ENCODE data around the gene WDR83. TPM values are rescaled to one million over a fixed set of nuclear protein-coding genes. Genes with fewer than 3 reads are reported as not detected.

The WDR83 gene
- total and polyA plus RNA-seq, 2 experiments from 2014 or later: 12.5 to 18.5 TPM

- peaks cover 74% of the 10 kb centered on the region for H3K36me3 ChIP-seq (ENCODE audit: insufficient read depth)
- H3K4me3 ChIP-seq: no peak overlapping the region
- H3K4me1 ChIP-seq (ENCODE audit: insufficient read depth): no peaks in the 10 kb centered on the region
- no peak overlapping the region for H3K27ac ChIP-seq (ENCODE audit: low read depth)
- H3K4me2 ChIP-seq: no peak overlapping the region
- Mint-ChIP-seq H3K9me3 (no peaks in the 10 kb centered on the region), H3K36me3 (ENCODE audit: low read depth) (peaks cover 93% of the 10 kb centered on the region), H3K4me3 (no peak overlapping the region), H3K4me1 (peaks cover 9% of the 10 kb centered on the region; the same call in 2 of the 3 replicates), H3K27ac (no peak overlapping the region), H3K27me3 (ENCODE audit: insufficient read depth, low read depth, poor library complexity) (peaks cover 12% of the 10 kb centered on the region)
- TF ChIP-seq STAT1 (IDR thresholded peaks at IDR 0.05; ENCODE audit: unreplicated experiment): no peak
- TF ChIP-seq EZH2phosphoT487 (IDR thresholded peaks at IDR 0.05; ENCODE audit: unreplicated experiment): no peak
- TF ChIP-seq EZH2 (IDR thresholded peaks at IDR 0.05; ENCODE audit: low read depth, unreplicated experiment): no peak
- no peak for TF ChIP-seq JUNB (IDR thresholded peaks at IDR 0.05; ENCODE audit: unreplicated experiment)
- TF ChIP-seq CREB1 (CRISPR knock-in tag; IDR thresholded peaks at IDR 0.05; ENCODE audit: low read depth): no peak
- no peak for TF ChIP-seq ZNF114 (CRISPR knock-in tag; IDR thresholded peaks at IDR 0.05)
- no peak for TF ChIP-seq ZNF331 (CRISPR knock-in tag; IDR thresholded peaks at IDR 0.05; ENCODE audit: low read depth)
- TF ChIP-seq ETS1 (IDR thresholded peaks at IDR 0.05): no peak
- no peak for TF ChIP-seq REST (IDR thresholded peaks at IDR 0.05; ENCODE audit: unreplicated experiment)
- TF ChIP-seq POLR2AphosphoS5 (IDR thresholded peaks at IDR 0.05; ENCODE audit: low read depth): no peak
- no peak for TF ChIP-seq ZNF462 (CRISPR knock-in tag; IDR thresholded peaks at IDR 0.05)
- TF ChIP-seq CTCF (conservative IDR thresholded peaks at IDR 0.05; ENCODE audit: low read depth in 2 of 2): no peak
- no peak for TF ChIP-seq NANOG (IDR thresholded peaks at IDR 0.05; ENCODE audit: borderline replicate concordance)
- ATAC-seq: no peak
- H3K27me3 ChIP-seq (ENCODE audit: insufficient read depth): no peaks in the 10 kb centered on the region
- no peak for DNase-seq (ENCODE audit: low spot score)
- peaks cover 28% of the 10 kb centered on the region for H4K20me1 ChIP-seq (replicated peaks; ENCODE audit: insufficient read depth)
- H3K79me2 ChIP-seq (replicated peaks; ENCODE audit: insufficient read depth): peaks cover 4% of the 10 kb centered on the region; the same call in 1 of the 2 replicates
- no peak overlapping the region for H2AFZ ChIP-seq
- no peaks in the 10 kb centered on the region for H3K9me2 ChIP-seq (ENCODE audit: insufficient read depth)
- peaks cover 59% of the 10 kb centered on the region for H3F3A ChIP-seq (replicated peaks; ENCODE audit: low read depth)
Observed at GRCh38 chr19:12706332-12706718, 39.7 kb downstream of the WDR83 start.
